Fibroblast of villous mesenchyme (primary cell): ENCODE data around the gene DAB1. TPM values are rescaled to one million over a fixed set of nuclear protein-coding genes. Genes with fewer than 3 reads are reported as not detected.

Source experiments
- DNase-seq: peaks from one replicate; pipeline ENCODE4 v3.0.0-alpha.2; 2010; ENCODE audit warnings: low read depth
- H3K4me3 ChIP-seq: 2 replicates; pipeline ENCODE4 v1.5.1; 2011; ENCODE audit warnings: low read depth, mild to moderate bottlenecking, low read length
- CTCF ChIP-seq: IDR thresholded peaks from 2 replicates; pipeline ENCODE4 v1.5.1; 2012; ENCODE audit warnings: low read depth, mild to moderate bottlenecking, low read length; ENCODE audit not compliant: insufficient read depth
- total RNA-seq: library from RNA; depleted of rRNA; stranded (reverse); fragments of >200 nt; gene quantifications from 2 replicates; pipeline ENCODE4 v1.2.3, GENCODE V29; 2012

DAB1 gene
- total RNA-seq, 1 donor, result not detected

GRCh38 chr1:57341721-57342120 lies 82.1 kb downstream of the DAB1 start:
- H3K4me3 ChIP-seq, result no peak overlapping the region
- TF ChIP-seq CTCF, result no peak
- DNase-seq, result no peak

- TF ChIP-seq CTCF, result no peak
- DNase-seq, result no peak
- no peak overlapping the region for H3K4me3 ChIP-seq
Measured at GRCh38 chr1:57340334-57341070, 83.4 kb downstream of the DAB1 start.

DNA sequence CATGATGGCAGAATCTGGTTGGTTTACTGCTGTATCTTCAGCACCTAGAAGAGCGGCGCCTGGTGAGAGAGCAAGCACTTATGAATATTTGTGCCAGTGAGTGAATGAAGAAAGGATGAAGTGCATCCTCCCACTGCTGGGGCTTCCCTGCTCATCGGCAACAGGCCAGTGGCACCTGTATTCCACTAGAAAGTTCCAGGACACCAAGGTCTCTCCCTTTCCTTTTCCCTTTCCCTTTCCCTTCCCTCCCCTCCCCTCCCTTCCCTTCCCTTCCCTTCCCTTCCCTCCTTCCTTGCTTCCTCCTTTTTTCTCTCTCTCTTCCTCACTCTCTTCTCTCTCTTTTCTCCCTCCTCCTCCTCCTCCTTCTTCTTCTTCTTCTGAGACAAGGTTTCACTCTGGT lies 86.2 kb downstream of the DAB1 start:
- TF ChIP-seq CTCF, result no peak
- DNase-seq, result no peak

GRCh38 chr1:57336793-57337192 lies 87.1 kb downstream of the DAB1 start:
- DNase-seq, result no peak
- no peak overlapping the region for H3K4me3 ChIP-seq
- TF ChIP-seq CTCF, result no peak

More for the DNA sequence above, 86.2 kb downstream of the DAB1 start:
- H3K4me3 ChIP-seq, result no peak overlapping the region

- TF ChIP-seq CTCF, result no peak
- no peak for DNase-seq
- no peak overlapping the region for H3K4me3 ChIP-seq
Measured at GRCh38 chr1:57331620-57332019, 92.2 kb downstream of the DAB1 start.

- no peak for DNase-seq
- TF ChIP-seq CTCF, result no peak
- no peak overlapping the region for H3K4me3 ChIP-seq
Measured at GRCh38 chr1:57329937-57330336, 93.9 kb downstream of the DAB1 start.
